ENCODE results near the gene GALR3. TPM values are rescaled to one million over a fixed set of nuclear protein-coding genes. Genes with fewer than 3 reads are reported as not detected.

Gene GALR3
- total RNA-seq, 1 experiment from 2014 or later: not detected

- DNase-seq (ENCODE audit: low read depth): no peak
Measured at GRCh38 chr22:37822079-37822833, 926 bp upstream of the GALR3 start.

- DNase-seq (ENCODE audit: low read depth): no peak
Measured at GRCh38 chr22:37824674-37825641, 1.8 kb downstream of the GALR3 start.

GRCh38 chr22:37827056-37827455 lies 3.9 kb downstream of the GALR3 start:
- no peak for DNase-seq (ENCODE audit: low read depth)

GRCh38 chr22:37830093-37830842 lies 7.1 kb downstream of the GALR3 start:
- no peak for DNase-seq (ENCODE audit: low read depth)

- no peak for DNase-seq (ENCODE audit: low read depth)
Measured at GRCh38 chr22:37831472-37831871, 8.3 kb downstream of the GALR3 start.

- DNase-seq (ENCODE audit: low read depth): no peak
Measured at GRCh38 chr22:37832022-37832857, 9.1 kb downstream of the GALR3 start.

DNA sequence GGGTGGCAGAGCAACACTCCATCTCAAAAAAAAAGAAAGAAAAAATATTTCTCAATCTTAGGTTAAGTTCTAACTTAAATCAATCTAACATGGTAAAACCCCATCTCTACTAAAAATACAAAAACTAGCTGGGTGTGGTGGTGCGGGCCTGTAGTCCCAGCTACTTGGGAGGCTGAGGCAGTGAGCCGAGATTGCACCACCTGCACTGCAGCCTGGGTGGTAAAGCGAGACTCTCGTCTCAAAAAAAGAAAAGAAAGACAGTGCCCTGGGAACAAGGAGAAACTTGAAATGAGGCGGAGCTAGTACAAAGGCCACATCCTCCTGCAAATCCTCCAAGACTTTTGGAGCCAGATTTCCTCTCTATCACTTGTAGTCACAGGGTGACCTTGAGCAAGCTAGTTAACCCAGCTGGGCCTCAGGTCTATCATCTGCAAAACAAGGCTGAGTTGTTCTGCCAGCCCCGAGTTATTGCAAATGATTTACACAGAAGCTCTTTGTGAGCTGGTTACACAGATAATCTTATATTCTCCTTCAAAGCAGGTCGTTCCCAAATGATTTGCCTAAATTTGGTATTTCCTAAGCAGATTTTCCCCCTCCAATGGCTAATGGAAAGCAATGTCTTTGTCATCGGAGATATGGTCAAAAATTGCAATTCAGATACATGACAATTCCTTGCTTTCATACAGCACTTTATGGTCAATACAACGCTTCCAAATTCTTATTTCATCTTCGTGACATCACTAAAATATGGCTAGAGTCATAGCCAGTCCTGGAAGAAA lies 19.0 kb downstream of the GALR3 start:
- DNase-seq (ENCODE audit: low read depth): no peak

GRCh38 chr22:37843741-37844089 lies 20.5 kb downstream of the GALR3 start:
- DNase-seq (ENCODE audit: low read depth): no peak

GRCh38 chr22:37844904-37845329 lies 21.7 kb downstream of the GALR3 start:
- DNase-seq (ENCODE audit: low read depth): no peak

DNA sequence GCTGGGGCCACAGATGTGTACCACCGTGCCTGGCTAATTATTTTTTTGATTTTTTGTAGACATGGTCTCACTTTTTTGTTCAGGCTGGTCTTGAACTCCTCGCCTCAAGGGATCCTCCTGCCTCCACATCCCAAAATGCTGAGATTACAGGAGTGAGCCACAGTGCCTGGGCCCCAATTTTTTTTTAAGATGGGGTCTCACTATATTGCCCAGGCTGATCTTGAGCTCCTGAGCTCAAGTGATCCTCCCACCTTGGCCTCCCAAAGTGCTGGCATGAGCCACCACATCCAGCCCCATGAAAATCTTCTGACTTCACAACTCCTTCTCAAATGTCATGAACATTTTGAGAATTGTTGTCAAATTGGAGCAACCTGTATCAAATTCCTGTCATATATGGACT lies 23.3 kb downstream of the GALR3 start:
- no peak for DNase-seq (ENCODE audit: low read depth)

- peak; percentile 31 for DNase-seq (ENCODE audit: low read depth)
Measured at GRCh38 chr22:37848587-37849088, 25.5 kb downstream of the GALR3 start.

- DNase-seq (ENCODE audit: low read depth): peak; percentile 82
Measured at GRCh38 chr22:37849089-37849751, 26.0 kb downstream of the GALR3 start, which contains the start of gene EIF3L. Gene EIF3L, plus strand, starts transcription at chr22:37849419. Its CDS starts 31 bp downstream, at chr22:37849450.

GRCh38 chr22:37850801-37851200 lies 27.6 kb downstream of the GALR3 start:
- no peak for DNase-seq (ENCODE audit: low read depth)

DNA sequence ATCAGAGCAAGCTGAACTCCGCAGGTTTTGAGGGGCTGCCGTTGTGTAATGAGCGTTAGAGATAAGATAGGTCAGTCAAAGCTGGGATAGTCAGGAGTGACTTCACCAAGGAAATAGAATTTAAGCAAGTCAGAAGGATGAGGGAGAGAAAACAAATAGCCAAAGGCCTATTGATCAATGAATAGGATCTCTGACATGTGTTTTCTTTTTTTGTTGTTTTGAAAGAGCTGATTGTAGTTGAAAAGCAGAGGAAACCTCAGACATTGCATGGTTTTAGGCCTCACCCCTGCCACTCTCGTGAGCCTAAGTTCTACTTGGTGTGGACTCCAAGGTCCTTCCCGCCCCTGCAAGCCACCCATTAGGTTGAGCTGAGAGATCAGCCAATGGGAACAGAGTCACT lies 29.2 kb downstream of the GALR3 start:
- DNase-seq (ENCODE audit: low read depth): no peak

DNA sequence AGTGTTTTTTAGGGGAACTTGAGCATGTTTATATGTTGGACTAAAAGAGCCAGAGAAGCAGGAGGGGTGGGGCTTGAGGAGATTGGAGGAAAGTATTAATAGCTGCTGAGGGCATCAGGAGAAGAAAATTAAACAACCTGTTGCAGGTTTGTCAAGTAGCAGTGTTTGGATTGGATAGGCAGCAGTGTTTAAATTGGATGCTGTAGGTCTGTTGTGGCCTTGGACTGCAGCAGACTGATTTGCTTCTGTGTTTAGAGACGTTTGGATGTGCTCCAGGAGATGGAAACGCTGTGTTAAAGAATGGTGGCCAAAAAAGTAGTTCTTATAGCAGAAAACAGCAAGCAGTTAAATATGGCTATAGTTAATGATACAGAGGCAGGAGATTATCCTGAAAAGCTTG lies 31.8 kb downstream of the GALR3 start:
- DNase-seq (ENCODE audit: low read depth): no peak

DNA sequence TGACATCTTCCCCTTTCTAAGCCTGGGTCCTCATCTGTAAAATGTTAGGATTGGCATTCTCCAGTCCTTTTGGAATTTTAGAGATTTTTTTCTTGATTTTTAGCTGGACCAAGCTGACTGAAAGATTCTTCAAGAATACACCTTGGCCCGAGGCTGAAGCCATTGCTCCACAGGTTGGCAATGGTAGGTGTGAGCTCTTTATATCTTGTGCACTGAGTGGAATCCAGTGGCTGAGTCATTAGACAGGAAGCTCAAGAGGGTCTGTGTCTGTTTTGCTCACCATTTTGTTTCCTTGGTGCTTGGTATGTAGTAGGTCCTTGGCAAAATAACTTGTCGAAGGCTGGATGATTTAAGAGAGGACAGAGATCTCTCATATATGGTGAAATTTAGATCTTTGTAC lies 32.3 kb downstream of the GALR3 start:
- no peak for DNase-seq (ENCODE audit: low read depth)

- no peak for DNase-seq (ENCODE audit: low read depth)
Measured at GRCh38 chr22:37860796-37861421, 37.7 kb downstream of the GALR3 start.

DNA sequence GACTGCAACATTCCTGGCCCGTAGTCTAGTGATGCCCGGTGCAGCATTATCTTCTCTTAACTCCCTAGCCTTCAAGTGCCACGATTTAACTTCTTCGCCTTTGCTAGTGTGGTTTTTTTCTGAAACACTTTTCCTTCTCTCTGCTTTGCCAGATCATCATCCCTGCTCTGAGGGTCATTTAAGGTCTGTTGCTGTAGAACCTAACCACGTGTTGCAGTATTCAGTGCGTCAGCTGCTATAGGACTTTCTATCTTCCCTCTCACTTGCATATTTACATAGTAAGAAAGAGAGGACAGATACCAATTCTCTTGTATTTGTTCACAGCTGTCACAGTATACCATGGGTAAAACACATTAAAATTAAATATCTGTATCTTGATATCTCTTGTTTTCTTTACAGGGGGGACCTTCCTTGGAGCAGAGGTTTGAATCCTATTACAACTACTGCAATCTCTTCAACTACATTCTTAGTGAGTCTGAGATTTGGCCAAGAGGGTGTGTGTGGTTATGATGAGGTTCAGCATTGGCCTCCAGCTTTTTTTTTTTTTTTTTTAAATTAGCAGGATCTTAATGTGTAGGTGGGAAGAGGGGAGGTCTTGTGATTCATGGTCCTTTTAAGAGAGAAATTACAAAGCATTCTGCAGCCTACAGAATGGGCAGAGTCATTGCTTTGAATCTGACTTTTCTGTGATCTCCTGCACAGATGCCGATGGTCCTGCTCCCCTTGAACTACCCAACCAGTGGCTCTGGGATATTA lies 39.6 kb downstream of the GALR3 start:
- no peak for DNase-seq (ENCODE audit: low read depth)

All from LHCN-M2 (cell line).